PC-9 (cell line): ENCODE data around the gene NFYC.

Source experiments
- CTCF ChIP-seq: fragments of 200-600 bp; sonication (generic); conservative IDR thresholded peaks from 2 replicates; pipeline ENCODE4 v1.6.1; 2017; ENCODE audit warnings: mixed run types, antibody characterized with exemption, mild to moderate bottlenecking, moderate library complexity
- EZH2 ChIP-seq: fragments of 200-600 bp; sonication (generic); IDR thresholded peaks from 2 replicates; pipeline ENCODE4 v1.8.0; 2017; ENCODE audit warnings: antibody characterized with exemption, low read depth

DNA sequence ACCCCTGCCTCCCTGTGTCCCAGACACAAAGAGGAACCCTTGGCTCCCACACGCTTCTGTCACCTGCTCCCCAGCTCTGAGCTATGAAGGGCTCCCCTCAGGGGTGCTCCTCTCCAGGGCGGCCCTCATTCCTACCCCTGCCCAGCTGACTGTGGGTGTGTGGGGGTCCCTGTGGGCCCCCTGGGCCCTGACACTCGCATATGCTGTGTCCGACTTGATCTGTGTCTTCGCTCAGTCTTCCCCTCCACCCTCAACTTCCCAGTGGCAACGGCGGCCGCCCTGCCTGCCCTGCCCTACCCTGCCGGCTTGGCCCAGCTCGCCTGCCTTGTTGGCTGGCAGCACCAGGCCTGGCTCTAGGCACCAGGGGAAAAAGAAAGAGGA lies 93.3 kb downstream of the NFYC start:
- TF ChIP-seq CTCF (no peak), EZH2 (no peak)
